GM21528 (cell line): ENCODE data around the gene MYOF.
"Not testable (repeated sequence)": the region's sequence is repeated elsewhere in the genome, so short reads cannot be mapped to it uniquely, and the experiment has no call there.

ENCODE experiments used
- ATAC-seq: cut with Tn5 transposase; IDR thresholded peaks from one replicate; pipeline ENCODE4 v1.9.1; 2021; ENCODE audit warnings: mild to moderate bottlenecking, moderate library complexity; ENCODE audit not compliant: unreplicated experiment, low FRiP score

Gene MYOF

GRCh38 chr10:93457511-93457910, 24.6 kb downstream of the MYOF start:
- ATAC-seq = no peak

- ATAC-seq = no peak
Observed at GRCh38 chr10:93456480-93456879, 25.7 kb downstream of the MYOF start.

- no peak for ATAC-seq
Observed at GRCh38 chr10:93454736-93455135, 27.4 kb downstream of the MYOF start.

- no peak for ATAC-seq
Observed at GRCh38 chr10:93454146-93454545, 28.0 kb downstream of the MYOF start.

GRCh38 chr10:93452143-93452542, 30.0 kb downstream of the MYOF start:
- ATAC-seq = no peak

GRCh38 chr10:93451244-93451947, 30.7 kb downstream of the MYOF start:
- no peak for ATAC-seq

- no peak for ATAC-seq
Observed at GRCh38 chr10:93447970-93448369, 34.2 kb downstream of the MYOF start.

- no peak for ATAC-seq
Observed at GRCh38 chr10:93447019-93447418, 35.1 kb downstream of the MYOF start.

GRCh38 chr10:93445978-93446720, 36.0 kb downstream of the MYOF start:
- ATAC-seq = no peak

GRCh38 chr10:93445097-93445960, 36.8 kb downstream of the MYOF start:
- ATAC-seq = no peak

- ATAC-seq = no peak
Observed at GRCh38 chr10:93443481-93443880, 38.7 kb downstream of the MYOF start.

GRCh38 chr10:93442721-93443120, 39.4 kb downstream of the MYOF start:
- not testable (repeated sequence) for ATAC-seq

GRCh38 chr10:93440591-93441091, 41.5 kb downstream of the MYOF start:
- ATAC-seq = no peak

GRCh38 chr10:93438613-93439253, 43.4 kb downstream of the MYOF start:
- no peak for ATAC-seq

- no peak for ATAC-seq
Observed at GRCh38 chr10:93437946-93438612, 44.1 kb downstream of the MYOF start.

GRCh38 chr10:93437086-93437945, 44.8 kb downstream of the MYOF start:
- ATAC-seq = no peak

GRCh38 chr10:93436591-93437085, 45.5 kb downstream of the MYOF start:
- no peak for ATAC-seq

- ATAC-seq = no peak
Observed at GRCh38 chr10:93435621-93436397, 46.3 kb downstream of the MYOF start.
